Upper lobe of left lung (tissue), 4 donors: Measurements from ENCODE around the gene PLCH2.

Source experiments
- CTCF ChIP-seq, 6 experiments: fragments of 450-650 bp in 4 of 6; fragments of 200-600 bp in 2 of 6; sonication (generic) in 2 of 6; IDR thresholded peaks; one replicate each; pipeline ENCODE4 v1.5.1; 2016 to 2019; ENCODE audit warnings: antibody characterized with exemption in 6 of 6
- EP300 ChIP-seq, 4 donors: sonication (generic); formaldehyde crosslinking; IDR thresholded peaks; one replicate each; pipeline ENCODE4 v1.5.1; 2017; ENCODE audit warnings: antibody characterized with exemption in 4 of 4, control low read depth in 2 of 4
- POLR2A ChIP-seq, 4 donors: fragments of 450-650 bp; IDR thresholded peaks; one replicate each; pipeline ENCODE4 v1.5.1; 2016 to 2017; ENCODE audit warnings: antibody characterized with exemption in 4 of 4, mild to moderate bottlenecking in 2 of 4
- POLR2AphosphoS5 ChIP-seq, 2 donors: sonication (generic); formaldehyde crosslinking; IDR thresholded peaks; one replicate each; pipeline ENCODE4 v1.5.1; 2017; ENCODE audit warnings: antibody characterized with exemption in 2 of 2

GRCh38 chr1:2517966-2518365 is 41.9 kb downstream of the PLCH2 start:
- TF ChIP-seq POLR2A (IDR thresholded peaks at IDR 0.05) (no peak), CTCF (IDR thresholded peaks at IDR 0.05) (no peak), POLR2AphosphoS5 (IDR thresholded peaks at IDR 0.05) (no peak), EP300 (IDR thresholded peaks at IDR 0.05) (no peak)
